OCI-LY1 (cell line): ENCODE data around the gene EFNA4.
A peak's percentile ranks its signal among the peaks of the same experiment; 100 is the strongest.

Source experiments
- H2AFZ ChIP-seq: fragments of 200-600 bp; sonication (generic), shearing (Covaris generic); 2 replicates; pipeline ENCODE4 v1.6.0; 2014; ENCODE audit warnings: antibody characterized with exemption, mild to moderate bottlenecking, low read length
- H3F3A ChIP-seq: fragments of 200-600 bp; sonication (generic), shearing (Covaris generic); 2 replicates; pipeline ENCODE4 v1.6.0; 2014; ENCODE audit warnings: mild to moderate bottlenecking, antibody characterized with exemption, low read length, moderate library complexity; ENCODE audit not compliant: insufficient read depth
- H3K27ac ChIP-seq: fragments of 200-600 bp; sonication (generic); 2 replicates; pipeline ENCODE4 v1.5.1; 2014; ENCODE audit warnings: low read length, mixed run types, mild to moderate bottlenecking, low read depth; ENCODE audit not compliant: poor library complexity, severe bottlenecking
- H3K27me3 ChIP-seq: fragments of 200-600 bp; sonication (generic); 2 replicates; pipeline ENCODE4 v1.6.0; 2014; ENCODE audit warnings: antibody characterized with exemption, mild to moderate bottlenecking, low read length, moderate library complexity; ENCODE audit not compliant: insufficient read depth
- H3K36me3 ChIP-seq: fragments of 200-600 bp; sonication (generic); 2 replicates; pipeline ENCODE4 v1.6.1; 2014; ENCODE audit warnings: mild to moderate bottlenecking, antibody characterized with exemption, low read length, moderate library complexity, mixed read lengths; ENCODE audit not compliant: insufficient read depth
- H3K4me1 ChIP-seq: fragments of 200-600 bp; sonication (generic); 2 replicates; pipeline ENCODE4 v1.5.1; 2014; ENCODE audit warnings: mild to moderate bottlenecking, low read length, moderate library complexity; ENCODE audit not compliant: insufficient read depth, severe bottlenecking
- H3K4me2 ChIP-seq: fragments of 200-600 bp; sonication (generic), shearing (Covaris generic); 2 replicates; pipeline ENCODE4 v1.6.1; 2014; ENCODE audit warnings: low read length
- H3K4me3 ChIP-seq: fragments of 200-600 bp; sonication (generic); 2 replicates; pipeline ENCODE4 v1.5.1; 2014; ENCODE audit warnings: low read length, low read depth, mild to moderate bottlenecking, mixed read lengths; ENCODE audit not compliant: poor library complexity, severe bottlenecking
- H3K79me2 ChIP-seq: fragments of 200-600 bp; shearing (Covaris generic); 2 replicates; pipeline ENCODE4 v1.6.1; 2016; ENCODE audit warnings: mixed run types, low read length, mixed read lengths; ENCODE audit not compliant: insufficient read depth
- H3K9ac ChIP-seq: fragments of 200-600 bp; sonication (generic), shearing (Covaris generic); 2 replicates; pipeline ENCODE4 v1.6.1; 2014; ENCODE audit warnings: mild to moderate bottlenecking, low read length, mixed read lengths
- H3K9me2 ChIP-seq: fragments of 200-600 bp; sonication (generic), shearing (Covaris generic); 2 replicates; pipeline ENCODE4 v1.6.1; 2014; ENCODE audit warnings: low read depth, mild to moderate bottlenecking, low read length, mixed read lengths
- H3K9me3 ChIP-seq: fragments of 200-600 bp; shearing (Covaris generic); 2 replicates; pipeline ENCODE4 v1.6.1; 2014; ENCODE audit warnings: low read length, mixed read lengths
- H4K20me1 ChIP-seq: fragments of 200-600 bp; sonication (generic), shearing (Covaris generic); 2 replicates; pipeline ENCODE4 v1.6.0; 2016; ENCODE audit warnings: mild to moderate bottlenecking, low read length; ENCODE audit not compliant: insufficient read depth
- CTCF ChIP-seq: fragments of 200-600 bp; sonication (generic), shearing (Covaris generic); IDR thresholded peaks from 2 replicates; pipeline ENCODE4 v1.5.1; 2017; ENCODE audit warnings: mild to moderate bottlenecking, antibody characterized with exemption, low read length, moderate library complexity, mixed read lengths
- EZH2 ChIP-seq: fragments of 200-600 bp; sonication (generic), shearing (Covaris generic); IDR thresholded peaks from 2 replicates; pipeline ENCODE4 v1.8.0; 2017; ENCODE audit warnings: borderline replicate concordance, mixed run types, mild to moderate bottlenecking, antibody characterized with exemption, low read length, moderate library complexity, mixed read lengths

The EFNA4 gene

GRCh38 chr1:155086128-155086741 is 22.7 kb downstream of the EFNA4 start:
- Histone ChIP-seq H3K9me3 (no peaks in the 10 kb centered on the region), H3K9ac (peak overlapping the region; percentile 58; the same call in 1 of the 2 replicates), H3K27me3 (no peaks in the 10 kb centered on the region), H3K4me2 (peak overlapping the region; percentile 93), H3K4me3 (peak overlapping the region; percentile 65), H3K79me2 (no peaks in the 10 kb centered on the region), H3F3A (no peaks in the 10 kb centered on the region), H3K36me3 (no peaks in the 10 kb centered on the region), H3K9me2 (no peaks in the 10 kb centered on the region), H3K4me1 (peaks cover 41% of the 10 kb centered on the region), H4K20me1 (no peaks in the 10 kb centered on the region), H3K27ac (peak overlapping the region; percentile 90), H2AFZ (no peak overlapping the region)
- TF ChIP-seq CTCF (peak; percentile 95), EZH2 (no peak)

DNA sequence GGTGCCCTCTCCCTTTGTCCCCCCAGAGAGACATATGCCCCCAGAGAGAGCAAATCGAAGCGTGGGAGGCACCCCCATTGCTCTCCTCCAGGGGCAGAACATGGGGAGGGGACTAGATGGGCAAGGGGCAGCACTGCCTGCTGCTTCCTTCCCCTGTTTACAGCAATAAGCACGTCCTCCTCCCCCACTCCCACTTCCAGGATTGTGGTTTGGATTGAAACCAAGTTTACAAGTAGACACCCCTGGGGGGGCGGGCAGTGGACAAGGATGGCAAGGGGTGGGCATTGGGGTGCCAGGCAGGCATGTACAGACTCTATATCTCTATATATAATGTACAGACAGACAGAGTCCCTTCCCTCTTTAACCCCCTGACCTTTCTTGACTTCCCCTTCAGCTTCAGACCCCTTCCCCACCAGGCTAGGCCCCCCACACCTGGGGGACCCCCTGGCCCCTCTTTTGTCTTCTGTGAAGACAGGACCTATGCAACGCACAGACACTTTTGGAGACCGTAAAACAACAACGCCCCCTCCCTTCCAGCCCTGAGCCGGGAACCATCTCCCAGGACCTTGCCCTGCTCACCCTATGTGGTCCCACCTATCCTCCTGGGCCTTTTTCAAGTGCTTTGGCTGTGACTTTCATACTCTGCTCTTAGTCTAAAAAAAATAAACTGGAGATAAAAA is 23.5 kb downstream of the EFNA4 start:
- no peak overlapping the region for H3K9ac ChIP-seq
- H3K27ac ChIP-seq, result no peak overlapping the region
- no peaks in the 10 kb centered on the region for H3F3A ChIP-seq
- no peaks in the 10 kb centered on the region for H4K20me1 ChIP-seq
- no peaks in the 10 kb centered on the region for H3K9me3 ChIP-seq
- no peaks in the 10 kb centered on the region for H3K9me2 ChIP-seq
- TF ChIP-seq EZH2, result no peak
- TF ChIP-seq CTCF, result peak; percentile 42
- no peaks in the 10 kb centered on the region for H3K79me2 ChIP-seq
- H3K4me2 ChIP-seq, result no peak overlapping the region
- peaks cover 35% of the 10 kb centered on the region for H3K4me1 ChIP-seq
- H2AFZ ChIP-seq, result no peak overlapping the region
- H3K4me3 ChIP-seq, result no peak overlapping the region
- H3K27me3 ChIP-seq, result no peaks in the 10 kb centered on the region
- H3K36me3 ChIP-seq, result no peaks in the 10 kb centered on the region

DNA sequence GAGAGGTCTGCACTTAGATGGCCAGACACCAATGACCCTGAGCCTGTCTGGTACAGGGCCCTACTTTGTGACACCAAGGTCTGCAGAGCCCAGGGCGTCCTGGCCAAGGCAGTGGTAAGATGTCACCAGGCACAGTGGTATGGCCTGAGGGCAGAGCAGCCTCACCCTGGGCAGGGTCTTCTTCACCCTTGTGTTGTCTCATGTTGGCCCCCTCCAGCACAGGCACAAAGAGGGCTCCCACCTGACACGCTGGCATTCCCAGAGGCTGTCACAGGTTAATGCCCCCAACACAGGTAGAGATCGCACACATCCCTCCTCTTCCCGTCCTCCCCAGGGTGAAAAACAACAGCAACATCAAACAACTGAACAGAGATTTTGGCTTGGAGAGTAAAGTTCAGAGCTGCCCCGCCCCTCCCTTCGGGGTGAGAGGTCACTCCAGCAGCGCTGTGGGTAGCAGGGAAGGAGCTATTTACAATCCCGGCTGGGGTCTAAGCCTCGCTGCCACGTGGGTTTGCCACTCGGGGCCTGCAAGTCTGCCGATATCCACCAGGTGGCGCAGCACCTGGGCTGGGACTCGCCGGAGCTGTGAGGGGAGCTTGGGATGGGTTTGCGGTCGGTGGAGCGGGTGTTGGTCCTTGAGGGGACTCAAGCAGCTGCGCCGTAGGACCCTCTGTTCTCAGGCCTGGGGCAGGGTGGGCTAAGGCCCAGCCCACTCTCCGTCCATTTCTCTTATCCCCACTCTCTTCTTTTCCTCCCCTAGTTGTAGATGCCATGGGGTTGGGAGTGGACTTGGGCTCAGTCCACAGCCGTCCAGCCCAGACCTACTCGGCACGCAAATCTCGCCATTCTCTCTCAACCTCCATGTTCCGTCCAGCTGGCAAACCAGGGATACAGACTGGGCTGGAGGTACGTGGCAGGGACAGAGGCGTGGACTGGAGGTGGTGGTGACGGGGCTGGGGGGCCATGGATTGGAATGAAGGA is 27.8 kb downstream of the EFNA4 start:
- Histone ChIP-seq H3K4me3 (no peak overlapping the region), H3K27ac (no peak overlapping the region), H3K79me2 (no peaks in the 10 kb centered on the region), H3K4me1 (peaks cover 7% of the 10 kb centered on the region), H2AFZ (no peak overlapping the region), H3K4me2 (peak overlapping the region; percentile 27; the same call in 1 of the 2 replicates), H3K9me3 (no peaks in the 10 kb centered on the region), H3K27me3 (no peaks in the 10 kb centered on the region), H3K9me2 (no peaks in the 10 kb centered on the region), H4K20me1 (no peaks in the 10 kb centered on the region), H3K36me3 (no peaks in the 10 kb centered on the region), H3K9ac (no peak overlapping the region), H3F3A (no peaks in the 10 kb centered on the region)
- TF ChIP-seq EZH2 (no peak), CTCF (peak; percentile 93)
